ENCODE measurements around the gene HDDC2.
A peak's percentile ranks its signal among the peaks of the same experiment; 100 is the strongest.

Gene HDDC2

GRCh38 chr6:125301435-125302391 is at the start of gene HDDC2:
TSS of gene HDDC2 (minus strand) at chr6:125301967. CDS start at chr6:125301932, 35 bp downstream.
- peak; percentile 89 for DNase-seq (ENCODE audit: low spot score)

DNA sequence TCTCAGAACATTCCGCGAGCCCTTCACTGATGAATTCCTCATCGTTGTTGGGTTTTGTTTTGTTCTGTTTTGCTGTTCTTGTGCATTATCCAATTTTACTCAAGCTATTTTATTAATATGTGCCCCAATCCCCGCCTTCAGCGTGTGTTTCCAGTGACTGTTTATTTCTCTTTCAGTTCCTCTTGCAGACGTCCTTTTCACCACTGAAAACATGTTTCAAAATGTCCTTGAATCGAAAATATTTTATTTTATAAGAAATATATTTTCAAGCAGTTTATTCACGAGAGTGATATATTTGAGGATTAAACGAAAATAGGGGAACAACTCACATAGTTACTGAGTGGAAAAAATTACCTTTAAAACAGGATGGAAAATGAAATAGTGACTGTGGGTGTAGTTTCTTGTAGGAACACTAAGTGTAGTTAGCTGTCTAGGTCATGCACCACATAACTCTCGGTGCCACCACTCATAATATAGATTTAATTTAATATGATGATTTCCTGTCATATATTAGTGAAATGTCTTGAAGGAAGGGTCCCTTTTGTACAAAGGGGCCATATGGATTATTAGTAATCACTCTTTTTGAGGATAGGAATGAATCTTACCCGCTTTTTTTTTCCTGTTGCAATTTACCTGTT is 45.3 kb upstream of the HDDC2 start:
- no peak for DNase-seq (ENCODE audit: low spot score)

DNA sequence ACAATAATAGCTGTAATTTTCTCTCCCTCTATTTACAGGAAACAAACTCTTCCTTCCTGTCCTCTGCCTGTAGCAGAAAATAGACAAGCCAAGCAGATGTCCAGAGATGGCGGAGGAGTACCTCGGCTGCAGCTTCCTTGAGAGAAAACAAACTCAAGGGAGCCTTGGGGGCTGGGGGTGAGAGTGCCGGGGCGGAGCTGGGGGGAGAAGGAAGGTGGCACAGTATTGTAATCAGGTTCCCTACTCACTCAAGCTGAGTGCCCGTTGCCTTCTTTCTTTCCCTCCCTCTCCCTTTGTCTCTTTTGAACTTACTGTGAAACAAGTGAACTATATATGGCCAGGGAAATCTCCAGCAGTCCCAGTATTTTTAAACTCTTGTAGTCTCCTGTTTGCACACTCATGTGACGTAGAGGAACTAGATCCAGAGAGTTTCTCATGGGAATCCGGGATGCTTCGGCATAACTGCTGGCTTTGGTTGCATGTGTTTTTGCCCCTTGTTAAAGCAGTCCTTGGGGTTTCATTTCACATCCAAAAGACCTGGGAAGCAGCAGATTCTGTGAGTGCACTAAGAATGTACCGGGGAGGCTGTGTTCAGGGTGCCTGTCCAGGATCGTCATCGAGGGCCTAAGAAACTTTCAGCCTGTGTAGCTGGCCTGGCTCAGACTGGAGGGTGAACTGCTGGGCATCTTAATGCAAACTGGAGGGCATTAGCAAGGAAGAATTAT is 44.6 kb upstream of the HDDC2 start:
- DNase-seq (ENCODE audit: low spot score), result no peak

GRCh38 chr6:125341460-125341859 is 39.7 kb upstream of the HDDC2 start:
- DNase-seq (ENCODE audit: low spot score), result no peak

DNA sequence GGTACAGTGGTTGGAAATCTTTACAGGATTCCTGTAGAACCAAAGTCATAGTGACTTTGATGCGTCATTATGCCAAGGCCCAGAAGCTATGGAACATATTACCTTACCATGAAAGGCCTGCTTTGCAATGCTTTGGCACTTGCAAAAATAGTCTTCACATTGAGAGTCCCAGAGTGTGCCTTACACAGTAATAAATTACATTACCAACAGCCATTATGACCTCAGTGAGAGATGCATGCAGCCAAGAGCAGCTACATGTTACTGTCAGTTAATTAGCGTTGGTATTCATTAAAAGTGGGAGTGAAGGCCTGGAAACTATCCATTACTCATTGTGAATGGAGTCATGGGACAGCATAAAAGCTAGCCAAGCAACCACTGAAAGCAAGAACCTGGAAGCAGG is 39.2 kb upstream of the HDDC2 start:
- DNase-seq (ENCODE audit: low spot score), result no peak

DNA sequence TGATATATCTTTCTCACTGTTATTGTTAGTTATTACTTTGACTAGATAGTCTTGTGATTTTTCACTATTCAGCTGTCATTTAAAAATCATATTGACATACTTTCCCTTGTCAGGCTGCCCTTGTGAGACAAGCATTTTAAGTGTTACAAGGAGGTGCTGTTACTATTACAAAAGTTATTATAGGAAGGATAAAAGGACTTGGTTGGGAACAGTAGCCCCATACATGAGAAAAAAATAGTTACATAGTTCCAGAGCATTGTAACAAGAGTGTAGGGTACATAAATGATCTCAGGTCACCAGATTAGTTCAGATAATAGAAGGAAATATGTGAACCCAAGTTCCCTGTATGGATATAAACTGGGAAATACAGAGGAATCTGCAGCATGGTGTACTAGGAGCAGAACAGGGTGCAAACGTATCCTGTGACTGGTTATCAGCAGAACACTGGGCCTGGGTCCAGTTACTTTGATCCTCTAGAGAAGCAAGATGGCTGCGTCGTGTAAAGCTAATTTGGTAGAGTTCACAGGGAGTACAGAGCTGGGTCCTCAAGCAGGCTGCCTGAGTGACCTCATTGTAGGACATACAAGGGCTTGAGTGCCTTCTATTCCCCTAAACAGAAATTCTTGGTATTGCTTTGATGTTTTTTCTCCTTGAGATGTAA is 38.5 kb upstream of the HDDC2 start:
- no peak for DNase-seq (ENCODE audit: low spot score)

- DNase-seq (ENCODE audit: low spot score), result no peak
These were observed 37.9 kb upstream of the HDDC2 start for GRCh38 chr6:125339653-125340052.

GRCh38 chr6:125338381-125338780 is 36.6 kb upstream of the HDDC2 start:
- no peak for DNase-seq (ENCODE audit: low spot score)

DNA sequence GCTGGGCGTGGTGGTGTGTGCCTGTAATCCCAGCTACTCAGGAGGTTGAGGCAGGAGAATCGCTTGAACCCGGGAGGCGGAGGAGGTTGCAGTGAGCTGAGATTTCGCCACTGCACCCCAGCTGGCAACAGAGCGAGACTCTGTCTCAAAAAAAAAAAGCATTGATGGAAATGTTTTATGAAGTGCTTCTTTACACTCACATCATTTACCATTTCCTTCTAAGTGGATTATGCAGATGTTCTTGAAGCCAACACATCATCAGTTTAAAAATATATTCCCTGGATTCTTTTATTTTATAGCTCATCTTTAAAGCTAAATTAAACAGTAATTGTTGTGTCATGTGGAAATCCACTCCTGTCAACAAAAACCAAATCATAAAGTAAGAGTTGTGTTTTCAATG is 35.9 kb upstream of the HDDC2 start:
- no peak for DNase-seq (ENCODE audit: low spot score)

- no peak for DNase-seq (ENCODE audit: low spot score)
These were observed 30.9 kb upstream of the HDDC2 start for GRCh38 chr6:125332664-125333063.

- no peak for DNase-seq (ENCODE audit: low spot score)
These were observed 23.8 kb upstream of the HDDC2 start for GRCh38 chr6:125325586-125325985.

DNA sequence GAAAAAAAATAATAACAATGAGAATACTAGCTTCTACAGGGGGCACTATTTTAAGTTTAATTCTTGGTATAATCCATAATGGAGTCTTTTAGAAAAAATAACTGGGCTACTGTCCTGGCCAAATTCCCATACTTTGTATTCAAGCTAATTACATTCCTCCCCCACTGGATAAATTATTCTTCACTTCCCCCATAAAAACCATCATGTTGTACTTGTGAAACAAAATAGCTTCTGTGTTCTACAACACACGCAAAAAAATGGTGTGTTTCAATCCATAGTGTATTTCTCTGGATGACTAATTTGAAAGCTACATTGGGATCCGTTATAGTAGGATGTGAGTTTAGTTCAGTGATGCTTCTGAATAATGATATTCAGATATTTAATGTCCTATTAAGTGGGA is 21.6 kb upstream of the HDDC2 start:
- no peak for DNase-seq (ENCODE audit: low spot score)

DNA sequence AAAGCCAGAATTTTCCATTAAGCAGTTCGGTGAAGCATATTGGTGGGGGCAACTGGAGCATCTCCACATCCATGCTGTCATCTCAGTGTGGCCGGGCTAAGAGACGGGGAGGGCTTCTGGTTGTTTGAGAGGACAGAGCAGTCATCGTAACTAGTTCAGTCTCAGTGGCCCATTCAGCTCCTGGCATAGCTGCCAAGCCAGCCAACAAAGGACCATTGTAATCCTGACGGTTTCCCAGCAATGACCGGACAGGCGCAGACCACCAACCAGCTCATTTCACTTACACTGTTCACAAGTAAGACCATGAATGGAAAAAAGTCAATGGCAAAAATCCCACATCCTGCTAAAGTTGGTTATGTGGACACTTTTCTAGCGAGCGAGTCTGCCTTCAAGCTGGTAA is 14.9 kb upstream of the HDDC2 start:
- DNase-seq (ENCODE audit: low spot score), result no peak

GRCh38 chr6:125315548-125315947 is 13.8 kb upstream of the HDDC2 start:
- no peak for DNase-seq (ENCODE audit: low spot score)

DNA sequence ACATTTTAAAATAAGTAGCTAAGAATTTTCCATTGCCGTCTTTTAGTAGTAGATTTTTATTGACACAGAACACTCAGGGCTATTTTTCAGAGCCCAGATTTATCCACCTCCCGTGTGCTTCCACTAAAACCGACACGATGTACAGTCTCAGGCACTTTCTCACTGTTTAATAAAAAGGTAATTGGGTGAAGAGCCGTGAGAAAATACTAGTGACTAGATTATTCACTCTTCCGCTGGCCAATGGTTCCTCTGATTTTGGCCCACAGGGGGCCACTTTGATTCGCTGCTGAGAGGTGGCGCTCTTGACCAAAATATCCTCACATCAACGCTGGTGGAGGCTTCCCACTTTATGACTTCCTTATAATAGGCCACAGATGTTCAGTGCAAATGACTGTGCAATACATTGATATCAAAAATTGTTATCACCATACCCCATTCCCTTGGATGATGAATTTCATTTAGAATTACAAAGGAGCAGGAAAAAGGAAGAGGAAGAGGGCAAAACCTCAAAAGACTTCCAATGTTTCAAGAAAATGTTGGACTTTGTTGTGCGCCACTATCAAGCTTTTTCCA is 12.3 kb upstream of the HDDC2 start:
- DNase-seq (ENCODE audit: low spot score), result peak; percentile 75

DNA sequence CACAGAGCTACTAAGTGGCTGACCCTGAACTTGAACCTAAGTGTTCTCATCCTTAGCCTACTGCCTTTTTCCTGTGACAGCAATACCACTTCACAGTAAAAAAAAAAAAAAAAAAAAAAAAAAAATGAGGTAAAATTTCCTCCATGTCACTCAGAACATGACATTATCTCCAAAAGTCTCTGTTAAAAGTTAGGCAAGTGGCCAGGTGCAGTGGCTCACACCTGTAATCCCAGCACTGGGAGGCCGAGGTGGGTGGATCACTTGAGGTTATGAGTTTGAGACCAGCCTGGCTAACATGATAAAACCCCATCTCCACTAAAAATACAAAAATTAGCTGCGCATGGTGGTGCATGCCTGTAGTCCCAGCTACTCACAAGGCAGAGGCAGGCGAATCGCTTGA is 11.2 kb upstream of the HDDC2 start:
- DNase-seq (ENCODE audit: low spot score), result no peak

- no peak for DNase-seq (ENCODE audit: low spot score)
These were observed 10.7 kb upstream of the HDDC2 start for GRCh38 chr6:125312478-125312877.

- DNase-seq (ENCODE audit: low spot score), result peak; percentile 67
These were observed 9.4 kb upstream of the HDDC2 start for GRCh38 chr6:125310994-125311649.

DNA sequence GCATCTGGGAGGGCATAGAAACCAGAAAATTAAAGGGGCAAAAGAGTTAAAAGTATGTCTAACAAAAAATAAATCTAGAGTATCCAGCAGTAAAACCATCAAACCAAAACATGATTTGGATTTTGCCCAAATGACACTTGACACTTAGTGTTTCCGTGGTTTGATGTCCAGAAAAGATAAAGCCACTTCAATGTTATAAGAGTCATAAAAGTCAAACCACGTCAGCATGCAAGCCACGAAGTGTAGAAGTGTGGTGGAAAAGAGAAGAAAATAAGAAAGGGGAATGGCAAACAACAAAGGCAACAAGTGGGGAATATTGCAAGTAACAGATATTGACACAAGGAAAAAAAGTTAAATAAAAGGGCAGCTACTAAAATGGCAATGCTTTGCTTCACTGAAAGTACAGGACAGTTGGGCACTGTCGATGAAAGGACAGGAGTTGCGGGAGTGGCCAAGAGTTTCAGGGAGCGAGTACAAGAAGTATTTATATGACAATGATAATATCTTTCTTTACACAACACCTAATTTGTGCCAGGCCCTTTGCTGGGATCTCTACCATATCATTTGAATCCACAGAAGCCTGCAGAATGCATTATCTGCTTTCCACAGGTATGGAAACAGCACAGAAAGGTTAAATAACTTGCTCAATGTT is 6.3 kb upstream of the HDDC2 start:
- no peak for DNase-seq (ENCODE audit: low spot score)

- no peak for DNase-seq (ENCODE audit: low spot score)
These were observed 5.5 kb upstream of the HDDC2 start for GRCh38 chr6:125307150-125307838.

Data from GM03348 (cell line).